NK-92 (cell line): Measurements from ENCODE around the gene CRISPLD2.

ENCODE experiments used
- DNase-seq: peaks from one replicate; lab custom pipeline; 2025; ENCODE audit not compliant: unreplicated experiment; lab: John Stamatoyannopoulos, UW

Gene CRISPLD2

DNA sequence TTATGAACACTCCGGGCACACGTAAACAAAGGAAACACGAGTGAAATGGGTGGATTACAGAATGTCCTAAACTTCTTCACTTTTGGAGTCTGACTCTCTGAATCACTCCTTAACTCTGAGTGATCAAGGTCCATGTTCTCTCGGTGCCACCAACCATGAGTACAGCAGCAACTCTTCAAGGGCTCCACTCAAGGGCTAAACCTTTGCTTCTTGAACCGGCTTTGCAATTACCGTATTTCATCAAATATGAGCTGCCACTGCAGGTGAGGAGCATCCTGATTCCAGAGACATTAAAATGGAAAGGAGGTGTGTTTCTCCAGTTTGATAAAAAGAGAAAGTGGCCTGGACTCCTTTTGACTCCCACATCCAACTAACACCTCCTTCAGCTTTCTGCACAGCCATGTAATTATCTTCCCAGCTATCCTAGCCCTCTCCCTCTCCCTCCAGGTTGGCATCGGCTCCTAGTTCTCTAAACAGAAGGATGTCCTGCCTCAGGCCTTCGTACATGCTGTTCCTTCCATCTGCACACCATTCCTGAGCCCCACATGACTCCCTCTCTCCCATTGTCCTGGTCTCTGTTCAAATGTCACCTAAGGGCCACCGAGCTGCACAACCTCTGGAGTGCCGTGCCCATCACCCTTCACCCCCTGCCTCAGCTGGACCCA lies 130.1 kb downstream of the CRISPLD2 start:
- no peak for DNase-seq

GRCh38 chr16:84950906-84951305 lies 131.1 kb downstream of the CRISPLD2 start:
- no peak for DNase-seq

- no peak for DNase-seq
Measured at GRCh38 chr16:84952335-84953189, 132.8 kb downstream of the CRISPLD2 start.

GRCh38 chr16:84953190-84953746 lies 133.5 kb downstream of the CRISPLD2 start:
- no peak for DNase-seq

- DNase-seq, result no peak
Measured at GRCh38 chr16:84955427-84955826, 135.6 kb downstream of the CRISPLD2 start.

DNA sequence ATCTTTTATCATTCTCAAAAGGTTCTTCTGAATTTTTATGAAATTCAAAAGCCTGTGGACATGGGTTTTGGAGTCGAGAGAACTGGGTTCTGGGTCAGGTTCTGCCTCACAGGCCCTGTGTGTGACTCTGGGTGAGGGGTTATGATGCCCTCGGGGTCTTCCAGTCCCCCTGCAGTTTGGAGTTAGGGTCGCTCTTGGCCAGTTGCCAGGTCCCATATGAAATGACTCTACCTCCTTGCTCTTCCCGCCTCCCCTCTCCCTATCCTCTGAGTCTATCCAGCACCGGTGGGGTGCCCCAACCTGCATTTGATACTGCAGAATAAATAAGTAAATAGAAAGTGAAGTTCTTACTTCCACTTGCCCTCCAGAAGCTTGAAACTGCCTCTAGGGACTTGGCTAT lies 137.4 kb downstream of the CRISPLD2 start:
- DNase-seq, result no peak

DNA sequence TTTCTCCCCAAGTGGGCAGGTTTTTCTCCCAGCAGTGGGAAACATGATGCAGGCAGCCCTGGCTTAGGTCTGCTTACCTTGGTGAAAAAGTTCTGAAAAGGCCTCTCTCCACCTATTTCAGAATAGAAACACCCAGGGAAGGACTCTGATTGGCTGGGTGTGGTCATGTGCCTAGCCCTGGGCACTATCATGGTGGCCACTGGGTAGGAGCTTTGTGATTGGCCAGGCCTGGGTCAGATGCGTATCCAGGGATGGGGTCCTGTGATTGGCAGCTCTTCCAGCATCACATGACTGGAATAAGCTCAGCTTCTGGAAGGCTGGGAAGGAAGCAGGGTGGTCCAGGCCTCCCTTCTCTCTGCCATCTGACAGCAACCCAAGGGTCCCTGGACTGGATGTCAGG lies 138.0 kb downstream of the CRISPLD2 start:
- no peak for DNase-seq
